ENCODE data around the gene KRTAP1-3.
"Not testable (repeated sequence)": the region's sequence is repeated elsewhere in the genome, so short reads cannot be mapped to it uniquely, and the experiment has no call there.

The KRTAP1-3 gene

DNA sequence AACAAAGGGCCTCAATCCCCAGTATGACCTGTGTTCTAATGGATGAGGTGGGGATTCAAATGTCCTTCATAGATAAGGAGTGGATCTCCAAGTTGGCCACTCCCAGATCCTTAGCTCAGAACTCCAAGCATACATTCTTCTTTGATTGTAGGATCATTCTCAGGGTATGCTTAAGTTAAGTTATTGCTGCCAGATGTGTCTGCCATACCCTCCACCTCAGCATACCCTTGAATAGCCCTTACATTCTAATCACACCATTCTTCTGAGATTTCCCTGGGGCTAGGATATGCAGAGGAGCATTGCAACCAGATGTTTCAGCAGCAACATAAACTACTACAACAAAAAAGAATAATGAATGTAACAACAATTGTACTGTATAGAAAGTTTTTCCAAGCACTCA is 32.6 kb upstream of the KRTAP1-3 start:
- TF ChIP-seq, protein P1, sequence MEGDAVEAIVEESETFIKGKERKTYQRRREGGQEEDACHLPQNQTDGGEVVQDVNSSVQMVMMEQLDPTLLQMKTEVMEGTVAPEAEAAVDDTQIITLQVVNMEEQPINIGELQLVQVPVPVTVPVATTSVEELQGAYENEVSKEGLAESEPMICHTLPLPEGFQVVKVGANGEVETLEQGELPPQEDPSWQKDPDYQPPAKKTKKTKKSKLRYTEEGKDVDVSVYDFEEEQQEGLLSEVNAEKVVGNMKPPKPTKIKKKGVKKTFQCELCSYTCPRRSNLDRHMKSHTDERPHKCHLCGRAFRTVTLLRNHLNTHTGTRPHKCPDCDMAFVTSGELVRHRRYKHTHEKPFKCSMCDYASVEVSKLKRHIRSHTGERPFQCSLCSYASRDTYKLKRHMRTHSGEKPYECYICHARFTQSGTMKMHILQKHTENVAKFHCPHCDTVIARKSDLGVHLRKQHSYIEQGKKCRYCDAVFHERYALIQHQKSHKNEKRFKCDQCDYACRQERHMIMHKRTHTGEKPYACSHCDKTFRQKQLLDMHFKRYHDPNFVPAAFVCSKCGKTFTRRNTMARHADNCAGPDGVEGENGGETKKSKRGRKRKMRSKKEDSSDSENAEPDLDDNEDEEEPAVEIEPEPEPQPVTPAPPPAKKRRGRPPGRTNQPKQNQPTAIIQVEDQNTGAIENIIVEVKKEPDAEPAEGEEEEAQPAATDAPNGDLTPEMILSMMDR (conservative IDR thresholded peaks at IDR 0.05): no peak
- TF ChIP-seq ZFX (IDR thresholded peaks at IDR 0.05): no peak
- H3K27ac ChIP-seq: no peak overlapping the region

GRCh38 chr17:41065829-41066624 is 31.4 kb upstream of the KRTAP1-3 start, which contains the start of gene KRTAP2-4:
TSS of gene KRTAP2-4 (minus strand) at chr17:41065879. CDS start at chr17:41065845, 34 bp downstream.
- H3K27ac ChIP-seq: no peak within 1 kb of the TSS
- TF ChIP-seq ZFX (IDR thresholded peaks at IDR 0.05): no peak
- TF ChIP-seq, protein P1 (conservative IDR thresholded peaks at IDR 0.05): no peak

DNA sequence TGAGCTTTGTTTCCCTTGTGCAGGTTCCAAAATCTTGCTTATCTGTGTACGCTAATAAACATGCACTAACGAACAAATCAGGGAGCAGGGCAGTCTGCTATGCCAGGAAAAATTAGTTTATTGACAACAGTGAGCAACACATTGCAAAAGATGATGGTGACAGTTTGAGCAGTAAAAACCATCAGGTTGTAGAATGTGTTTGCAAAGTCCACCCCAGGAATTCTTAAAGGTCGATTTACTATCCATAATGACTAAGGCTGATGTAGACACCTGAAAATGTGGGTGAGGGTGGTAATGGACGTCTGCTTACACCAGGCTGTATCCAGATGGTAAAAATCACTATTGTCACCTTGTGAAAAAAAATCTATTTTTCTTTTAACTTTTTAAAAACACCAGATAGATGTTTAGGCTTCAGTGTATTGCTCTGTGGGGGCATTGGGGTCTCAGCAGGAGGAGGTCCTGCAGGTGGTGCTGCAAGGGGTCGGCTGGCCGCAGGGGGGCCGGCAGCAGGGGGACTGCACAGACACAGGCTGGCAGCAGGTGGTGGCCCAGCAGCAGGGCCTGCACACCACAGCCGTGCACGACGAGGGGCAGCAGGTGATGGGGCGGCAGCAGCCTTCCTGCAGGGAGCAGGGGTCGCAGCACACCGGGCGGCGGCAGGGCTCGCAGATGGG is 30.5 kb upstream of the KRTAP1-3 start:
- not testable (repeated sequence) for H3K27ac ChIP-seq

DNA sequence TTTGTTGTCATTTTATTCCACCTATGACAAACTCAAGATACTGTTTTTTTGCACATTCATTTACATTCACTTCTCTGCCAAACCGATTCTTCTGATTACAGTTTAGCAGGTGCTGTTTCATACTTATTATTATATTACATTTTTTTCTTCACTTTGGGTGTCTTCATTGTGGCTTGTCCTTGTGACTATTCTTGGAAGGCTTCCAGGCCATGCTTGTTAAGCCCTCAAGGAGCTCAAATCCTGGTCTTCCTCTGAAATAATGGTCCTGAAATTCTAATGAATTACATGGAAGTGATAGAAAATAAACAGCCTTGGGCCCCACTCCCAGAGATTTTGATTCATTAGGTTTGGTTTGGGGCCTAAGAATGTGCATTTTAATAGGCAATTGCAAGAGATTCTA is 29.6 kb upstream of the KRTAP1-3 start:
- no peak overlapping the region for H3K27ac ChIP-seq
- TF ChIP-seq ZFX (IDR thresholded peaks at IDR 0.05): no peak
- TF ChIP-seq, protein P1 (conservative IDR thresholded peaks at IDR 0.05): no peak

- TF ChIP-seq ZFX (IDR thresholded peaks at IDR 0.05): no peak
- TF ChIP-seq, protein P1 (conservative IDR thresholded peaks at IDR 0.05): no peak
- H3K27ac ChIP-seq: no peak overlapping the region
Measured at GRCh38 chr17:41063449-41063848, 28.8 kb upstream of the KRTAP1-3 start.

GRCh38 chr17:41061964-41062363 is 27.3 kb upstream of the KRTAP1-3 start:
- TF ChIP-seq ZFX (IDR thresholded peaks at IDR 0.05): no peak
- TF ChIP-seq, protein P1 (conservative IDR thresholded peaks at IDR 0.05): no peak
- no peak overlapping the region for H3K27ac ChIP-seq

DNA sequence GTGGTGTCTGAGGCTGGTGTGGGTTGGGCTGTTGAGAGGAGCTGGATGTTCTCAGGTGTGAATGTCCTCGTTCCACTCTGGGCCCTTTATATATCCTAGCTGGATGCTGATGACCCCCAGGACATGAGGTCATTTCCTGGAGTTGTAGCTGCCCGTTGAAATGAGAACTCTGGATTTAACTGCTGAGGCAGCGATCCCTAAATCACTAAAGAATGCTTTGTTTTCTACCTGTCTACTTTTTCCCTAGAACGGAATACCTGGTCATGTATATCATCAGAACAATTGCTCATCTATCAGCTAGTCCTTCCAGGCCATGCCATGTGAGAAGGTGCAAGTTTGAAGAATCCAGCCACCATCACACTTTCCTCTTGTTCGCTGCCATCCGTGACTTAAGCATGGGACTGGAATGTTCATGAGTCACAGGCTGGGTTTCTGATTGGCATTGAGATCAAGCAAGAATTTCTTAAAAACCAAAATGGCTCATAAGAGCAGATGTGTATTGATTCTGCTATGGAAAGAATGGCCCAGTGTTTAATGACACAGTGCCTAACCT is 25.5 kb upstream of the KRTAP1-3 start, which contains the start of gene KRTAP2-3:
Gene KRTAP2-3, minus strand, starts transcription at position 63 of the 553 bp plus-strand sequence. CDS start 64 bp downstream, outside the sequence.
- H3K27ac ChIP-seq: no peak within 1 kb of the TSS
- TF ChIP-seq ZFX (IDR thresholded peaks at IDR 0.05): no peak
- TF ChIP-seq, protein P1 (conservative IDR thresholded peaks at IDR 0.05): no peak

DNA sequence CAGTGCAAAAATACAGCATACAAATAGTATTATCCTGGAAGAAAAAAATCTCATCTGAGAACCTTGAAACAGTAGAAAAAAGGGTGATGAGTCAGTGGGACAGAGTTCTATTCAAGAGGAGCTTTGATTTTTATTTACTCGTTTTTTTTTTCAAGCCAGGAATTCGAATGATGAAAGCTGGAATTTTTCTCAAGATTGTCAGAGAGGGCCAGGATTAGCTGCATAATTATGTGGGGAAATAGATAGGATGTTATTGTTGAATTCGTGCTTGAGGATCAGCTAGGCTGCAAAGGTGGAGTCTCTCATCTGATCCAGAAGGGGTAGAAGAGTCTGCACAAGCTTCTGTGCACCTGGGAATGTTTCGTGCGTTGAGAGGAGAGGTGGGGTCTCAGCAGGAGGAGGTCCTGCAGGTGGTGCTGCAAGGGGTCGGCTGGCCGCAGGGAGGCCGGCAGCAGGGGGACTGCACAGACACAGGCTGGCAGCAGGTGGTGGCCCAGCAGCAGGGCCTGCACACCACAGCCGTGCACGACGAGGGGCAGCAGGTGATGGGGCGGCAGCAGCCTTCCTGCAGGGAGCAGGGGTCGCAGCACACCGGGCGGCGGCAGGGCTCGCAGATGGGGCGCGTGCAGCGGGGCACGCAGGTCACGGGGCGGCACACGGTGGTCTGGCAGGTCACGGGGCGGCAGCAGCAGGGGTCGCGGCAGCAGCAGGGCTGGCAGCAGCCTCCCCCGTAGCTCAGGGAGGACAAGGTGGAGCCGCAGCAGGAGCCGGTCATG is 24.8 kb upstream of the KRTAP1-3 start:
- H3K27ac ChIP-seq: not testable (repeated sequence)
